A549 (cell line): ENCODE results near the gene MRPS6. TPM values are rescaled to one million over a fixed set of nuclear protein-coding genes. Genes with fewer than 3 reads are reported as not detected.

ENCODE experiments used
- ATAC-seq, 2 experiments: fragments of 200-7000 bp in 1 of 2; fragments of >200 bp in 1 of 2; cut with Nextera tagmentation in 1 of 2; cut with Tn5 transposase in 1 of 2; 3 replicates each; pipeline versions ENCODE4 v1.8.0 to v1.9.1; 2018 to 2020; ENCODE audit warnings: mild to moderate bottlenecking in 1 of 2, moderate library complexity in 1 of 2
- CTCF ChIA-PET: fragments of 300-600 bp; sonication (Branson Sonifier 250); formaldehyde crosslinking; extraction: SDS; loops from one replicate; lab custom pipeline; 2021; ENCODE audit warnings: antibody characterized with exemption, inconsistent platforms; lab: Yijun Ruan, JAX
- POLR2A ChIA-PET: fragments of 350-600 bp; formaldehyde crosslinking; extraction: SDS; loops from one replicate; lab custom pipeline; 2021; ENCODE audit warnings: antibody characterized with exemption, inconsistent platforms; lab: Yijun Ruan, JAX
- DNase-seq, 2 experiments: peaks; one replicate each; pipeline versions ENCODE4 v3.0.0 to v3.0.0-alpha.2; 2011 to 2016; ENCODE audit warnings: low read depth in 1 of 2, low spot score in 1 of 2
- FAIRE-seq: peaks from 2 replicates; lab custom pipeline; 2011; peaks lifted over from hg19 to GRCh38; lab: Jason Lieb, UNC
- H3K27ac ChIP-seq, 2 experiments: fragments of >200 bp; sonication (Bioruptor Twin); formaldehyde crosslinking; 3 replicates each; pipeline ENCODE4 v1.5.1; 2016 to 2017
- H3K4me1 ChIP-seq: fragments of >200 bp; sonication (Bioruptor Twin); formaldehyde crosslinking; 3 replicates; pipeline ENCODE4 v1.6.1; 2016
- H3K4me2 ChIP-seq: fragments of >200 bp; sonication (Bioruptor Twin); formaldehyde crosslinking; 3 replicates; pipeline ENCODE4 v1.6.1; 2016
- H3K4me3 ChIP-seq: fragments of >200 bp; sonication (Bioruptor Twin); formaldehyde crosslinking; 3 replicates; pipeline ENCODE4 v1.5.1; 2016
- H3K9me3 ChIP-seq: fragments of >200 bp; sonication (Bioruptor Twin); formaldehyde crosslinking; 3 replicates; pipeline ENCODE4 v1.6.1; 2016
- BCL3 ChIP-seq: fragments of >200 bp; sonication (Bioruptor Twin); formaldehyde crosslinking; IDR thresholded peaks from 3 replicates; pipeline ENCODE4 v1.6.1; 2016
- FOSB ChIP-seq: fragments of 250-450 bp; sonication (Bioruptor Pico); IDR thresholded peaks from 2 replicates; pipeline ENCODE4 v1.5.0; 2020; ENCODE audit warnings: mild to moderate bottlenecking, moderate library complexity
- FOSL2 ChIP-seq, 2 experiments: fragments of 450-650 bp in 1 of 2; fragments of >200 bp in 1 of 2; sonication (Bioruptor Twin) in 1 of 2; formaldehyde crosslinking; IDR thresholded peaks; 2 replicates each; pipeline versions ENCODE4 v1.5.0 to v1.6.1; 2016 to 2020; ENCODE audit warnings: mild to moderate bottlenecking in 1 of 2, moderate library complexity in 1 of 2
- FOXS1 ChIP-seq: fragments of 250-450 bp; sonication (Bioruptor Pico); IDR thresholded peaks from 2 replicates; pipeline ENCODE4 v1.5.0; 2020; ENCODE audit warnings: mild to moderate bottlenecking, moderate library complexity
- HEYL ChIP-seq: fragments of 250-450 bp; sonication (Bioruptor Pico); IDR thresholded peaks from 2 replicates; pipeline ENCODE4 v1.8.0; 2021; ENCODE audit warnings: mild to moderate bottlenecking, moderate library complexity
- HMGXB4 ChIP-seq: fragments of 250-450 bp; sonication (Bioruptor Pico); IDR thresholded peaks from 2 replicates; pipeline ENCODE4 v1.5.0; 2021; ENCODE audit warnings: mild to moderate bottlenecking, moderate library complexity, borderline replicate concordance
- HOXA7 ChIP-seq: fragments of 250-450 bp; sonication (Bioruptor Pico); IDR thresholded peaks from 2 replicates; pipeline ENCODE4 v1.5.0; 2020; ENCODE audit warnings: mild to moderate bottlenecking, moderate library complexity
- HOXB5 ChIP-seq: fragments of 250-450 bp; sonication (Bioruptor Pico); IDR thresholded peaks from 2 replicates; pipeline ENCODE4 v1.5.0; 2020; ENCODE audit warnings: mild to moderate bottlenecking, moderate library complexity
- JUNB ChIP-seq: fragments of >200 bp; sonication (Bioruptor Twin); formaldehyde crosslinking; IDR thresholded peaks from 2 replicates; pipeline ENCODE4 v1.6.1; 2016
- MAFK ChIP-seq: fragments of 450-650 bp; IDR thresholded peaks from 2 replicates; pipeline ENCODE4 v1.6.1; 2014; ENCODE audit not compliant: partially characterized antibody
- MAZ ChIP-seq: fragments of 150-350 bp; IDR thresholded peaks from 2 replicates; pipeline ENCODE4 v1.6.1; 2014; ENCODE audit warnings: antibody characterized with exemption, low read depth, low read length, borderline replicate concordance
- MYC ChIP-seq: IDR thresholded peaks from 2 replicates; pipeline ENCODE4 v1.6.1; 2012; ENCODE audit warnings: mild to moderate bottlenecking, inconsistent platforms, low read length, improper control_type of control experiment, borderline replicate concordance
- NPAS2 ChIP-seq: fragments of 250-450 bp; sonication (Bioruptor Pico); IDR thresholded peaks from 2 replicates; pipeline ENCODE4 v1.8.0; 2022; ENCODE audit warnings: mild to moderate bottlenecking, moderate library complexity, borderline replicate concordance
- PBX3 ChIP-seq: IDR thresholded peaks from 2 replicates; pipeline ENCODE4 v1.6.1; 2012
- PHF8 ChIP-seq: fragments of 200-600 bp; sonication (generic); IDR thresholded peaks from 2 replicates; pipeline ENCODE4 v1.6.1; 2016; ENCODE audit warnings: low read depth, mild to moderate bottlenecking, antibody characterized with exemption, moderate library complexity, borderline replicate concordance
- RCOR1 ChIP-seq: fragments of 150-350 bp; IDR thresholded peaks from 2 replicates; pipeline ENCODE4 v1.6.1; 2014; ENCODE audit warnings: antibody characterized with exemption, low read length, low read depth
- RNF2 ChIP-seq: fragments of 200-600 bp; sonication (generic); IDR thresholded peaks from 2 replicates; pipeline ENCODE4 v1.6.1; 2016; ENCODE audit warnings: low read depth, mild to moderate bottlenecking, antibody characterized with exemption, moderate library complexity, borderline replicate concordance
- TFCP2L1 ChIP-seq: fragments of 250-450 bp; sonication (Bioruptor Pico); IDR thresholded peaks from 2 replicates; pipeline ENCODE4 v1.5.0; 2021; ENCODE audit warnings: mild to moderate bottlenecking
- TP53 ChIP-seq: fragments of 250-450 bp; sonication (Bioruptor Pico); IDR thresholded peaks from 2 replicates; pipeline ENCODE4 v1.5.0; 2021; ENCODE audit warnings: mild to moderate bottlenecking, moderate library complexity
- WGBS: methylation state at CpG from one replicate; pipeline ENCODE4 v1.1.6; 2017; ENCODE audit errors: missing lambda C conversion rate; 5-methylcytosine and 5-hydroxymethylcytosine counted together
- polyA plus RNA-seq, 4 experiments: library from polyadenylated mRNA; depleted of rRNA in 3 of 4; stranded (reverse); fragments of >200 nt; fragmentation: RNase III in 1 of 4; extraction: RNeasy Plus Mini Kit Qiagen cat#74134 plus additional on column Dnase treatment in 1 of 4; gene quantifications; 2 replicates in 3 of 4; 3 replicates in 1 of 4; pipeline ENCODE4 v1.2.3, GENCODE V29; 2011 to 2017
- TF ChIP-seq, protein P1 (sequence below): fragments of >200 bp; sonication (Bioruptor Twin); formaldehyde crosslinking; IDR thresholded peaks from 3 replicates; pipeline ENCODE4 v1.5.1; 2016

Gene MRPS6
- polyA plus RNA-seq, 2 of the 4 experiments (the other 2 are of a cell fraction): 26.9 to 57.4 TPM

DNA sequence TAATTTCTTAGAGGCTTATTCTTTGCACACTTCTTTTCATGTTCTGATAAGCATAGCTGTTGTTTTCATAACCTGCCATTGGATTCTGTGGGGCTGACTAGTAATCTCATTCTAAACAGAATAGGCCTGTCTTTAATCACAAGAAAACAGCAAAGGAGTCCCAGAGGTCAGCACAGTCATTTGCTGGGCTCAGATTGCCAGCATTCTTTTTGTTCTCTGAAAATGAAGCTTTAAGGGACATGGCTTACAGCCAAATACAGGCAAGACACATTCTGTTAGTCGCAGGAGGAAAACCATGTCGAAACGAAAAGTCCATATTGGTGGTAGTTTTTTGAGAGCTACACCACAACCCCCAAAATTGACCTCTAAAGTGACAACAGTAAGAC, 75.0 kb downstream of the MRPS6 start:
- Histone ChIP-seq H3K9me3 (no peaks in the 10 kb centered on the region), H3K27ac (no peak overlapping the region), H3K4me3 (no peak overlapping the region), H3K4me2 (no peak overlapping the region), H3K4me1 (no peaks in the 10 kb centered on the region)
- ChIA-PET CTCF (interaction anchor here (1.1 kb wide), 1 partner anchor 12 kb away, joined by 3 read pairs; no protein-coding TSS in a partner anchor), POLR2A (no interaction called here)
- TF ChIP-seq HMGXB4 (CRISPR knock-in tag): no peak
- FAIRE-seq: no peak
- DNase-seq: no peak
- WGBS: 85% methylated on average over 3 of the region's 3 CpGs
- ATAC-seq: no peak

- FAIRE-seq (no peak), ATAC-seq (no peak), DNase-seq (no peak)
- WGBS: 90% methylated on average over 5 of the region's 7 CpGs
- TF ChIP-seq FOXS1 (CRISPR knock-in tag) (no peak), RCOR1 (no peak), BCL3 (no peak), TP53 (CRISPR knock-in tag) (no peak), HEYL (no peak), FOSB (CRISPR knock-in tag) (no peak), HOXA7 (no peak), JUNB (no peak), HOXB5 (no peak), MYC (no peak), MAFK (no peak), RNF2 (no peak), PBX3 (no peak), MAZ (no peak), NPAS2 (CRISPR knock-in tag) (no peak), TFCP2L1 (CRISPR knock-in tag) (no peak), PHF8 (no peak), FOSL2 (IDR thresholded peaks at IDR 0.05) (no peak), FOSL2 (CRISPR knock-in tag; IDR thresholded peaks at IDR 0.05) (no peak)
- TF ChIP-seq, protein P1, sequence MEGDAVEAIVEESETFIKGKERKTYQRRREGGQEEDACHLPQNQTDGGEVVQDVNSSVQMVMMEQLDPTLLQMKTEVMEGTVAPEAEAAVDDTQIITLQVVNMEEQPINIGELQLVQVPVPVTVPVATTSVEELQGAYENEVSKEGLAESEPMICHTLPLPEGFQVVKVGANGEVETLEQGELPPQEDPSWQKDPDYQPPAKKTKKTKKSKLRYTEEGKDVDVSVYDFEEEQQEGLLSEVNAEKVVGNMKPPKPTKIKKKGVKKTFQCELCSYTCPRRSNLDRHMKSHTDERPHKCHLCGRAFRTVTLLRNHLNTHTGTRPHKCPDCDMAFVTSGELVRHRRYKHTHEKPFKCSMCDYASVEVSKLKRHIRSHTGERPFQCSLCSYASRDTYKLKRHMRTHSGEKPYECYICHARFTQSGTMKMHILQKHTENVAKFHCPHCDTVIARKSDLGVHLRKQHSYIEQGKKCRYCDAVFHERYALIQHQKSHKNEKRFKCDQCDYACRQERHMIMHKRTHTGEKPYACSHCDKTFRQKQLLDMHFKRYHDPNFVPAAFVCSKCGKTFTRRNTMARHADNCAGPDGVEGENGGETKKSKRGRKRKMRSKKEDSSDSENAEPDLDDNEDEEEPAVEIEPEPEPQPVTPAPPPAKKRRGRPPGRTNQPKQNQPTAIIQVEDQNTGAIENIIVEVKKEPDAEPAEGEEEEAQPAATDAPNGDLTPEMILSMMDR: no peak
- H3K4me3 ChIP-seq: no peak overlapping the region
- no peaks in the 10 kb centered on the region for H3K9me3 ChIP-seq
- CTCF ChIA-PET: interaction anchor here (1.1 kb wide), 1 partner anchor 12 kb away, joined by 3 read pairs; no protein-coding TSS in a partner anchor
- POLR2A ChIA-PET: no interaction called here
- no peak overlapping the region for H3K4me2 ChIP-seq
- H3K4me1 ChIP-seq: no peaks in the 10 kb centered on the region
- H3K27ac ChIP-seq: no peak overlapping the region
These were observed 75.6 kb downstream of the MRPS6 start for GRCh38 chr21:34148826-34149558.
